HK-2 (cell line): ENCODE results near the gene TMEM204.

Experiments
- DNase-seq: peaks from one replicate; pipeline ENCODE4 v3.0.0-alpha.2; 2018; ENCODE audit not compliant: unreplicated experiment

Gene TMEM204

GRCh38 chr16:1499756-1500464 lies 33.6 kb upstream of the TMEM204 start:
- DNase-seq = no peak

GRCh38 chr16:1500465-1501150 lies 32.9 kb upstream of the TMEM204 start:
- no peak for DNase-seq

GRCh38 chr16:1501630-1502029 lies 31.8 kb upstream of the TMEM204 start:
- no peak for DNase-seq

GRCh38 chr16:1502092-1503004 lies 31.1 kb upstream of the TMEM204 start:
- no peak for DNase-seq

- DNase-seq = no peak
Measured at GRCh38 chr16:1503110-1503955, 30.1 kb upstream of the TMEM204 start.

GRCh38 chr16:1505073-1505844 lies 28.2 kb upstream of the TMEM204 start:
- no peak for DNase-seq

GRCh38 chr16:1505912-1506311 lies 27.6 kb upstream of the TMEM204 start:
- no peak for DNase-seq

- DNase-seq = no peak
Measured at GRCh38 chr16:1506494-1507213, 26.8 kb upstream of the TMEM204 start.

- DNase-seq = no peak
Measured at GRCh38 chr16:1508494-1509187, 24.8 kb upstream of the TMEM204 start.

- no peak for DNase-seq
Measured at GRCh38 chr16:1509307-1510221, 23.9 kb upstream of the TMEM204 start.

GRCh38 chr16:1510272-1510671 lies 23.2 kb upstream of the TMEM204 start:
- DNase-seq = no peak

- DNase-seq = no peak
Measured at GRCh38 chr16:1510941-1511351, 22.5 kb upstream of the TMEM204 start.

- no peak for DNase-seq
Measured at GRCh38 chr16:1511662-1512569, 21.6 kb upstream of the TMEM204 start.

- no peak for DNase-seq
Measured at GRCh38 chr16:1512774-1513173, 20.7 kb upstream of the TMEM204 start.

GRCh38 chr16:1514507-1514906 lies 19.0 kb upstream of the TMEM204 start:
- no peak for DNase-seq

- no peak for DNase-seq
Measured at GRCh38 chr16:1518626-1519135, 14.8 kb upstream of the TMEM204 start.

GRCh38 chr16:1519831-1520230 lies 13.6 kb upstream of the TMEM204 start:
- DNase-seq = no peak
